HepG2 (cell line): Measurements from ENCODE around the gene EFEMP2. TPM values are rescaled to one million over a fixed set of nuclear protein-coding genes. Genes with fewer than 3 reads are reported as not detected.
A peak's percentile ranks its signal among the peaks of the same experiment; 100 is the strongest.

Experiments used
- FOXA1 ChIP-seq, 2 experiments: fragments of 450-650 bp in 1 of 2; sonication (generic) in 1 of 2; formaldehyde crosslinking in 1 of 2; IDR thresholded peaks; 2 replicates each; pipeline versions ENCODE4 v1.4.0 to v1.6.1; 2016 to 2020; ENCODE audit warnings: missing genetic modification reagents in 1 of 2
- FOXC1 ChIP-seq: sonication (generic); formaldehyde crosslinking; IDR thresholded peaks from 2 replicates; pipeline ENCODE4 v1.8.0; 2022; ENCODE audit warnings: mild to moderate bottlenecking, missing genetic modification reagents, borderline replicate concordance
- HDAC2 ChIP-seq: sonication (generic); formaldehyde crosslinking; IDR thresholded peaks from 2 replicates; pipeline ENCODE4 v1.4.0; 2020; ENCODE audit warnings: missing genetic modification reagents
- HDAC6 ChIP-seq: fragments of 200-600 bp; sonication (generic); IDR thresholded peaks from 2 replicates; pipeline ENCODE4 v1.7.0; 2017; ENCODE audit warnings: mild to moderate bottlenecking, antibody characterized with exemption, low read length, low read depth
- HMG20B ChIP-seq: conservative IDR thresholded peaks from 2 replicates; pipeline ENCODE4 v1.6.1; 2016; ENCODE audit warnings: missing genetic modification reagents, missing compliant biosample characterization
- IRF9 ChIP-seq: sonication (generic); formaldehyde crosslinking; IDR thresholded peaks from 2 replicates; pipeline ENCODE4 v1.8.0; 2022; ENCODE audit warnings: missing genetic modification reagents, mild to moderate bottlenecking, borderline replicate concordance
- KDM4B ChIP-seq: sonication (generic); formaldehyde crosslinking; IDR thresholded peaks from 2 replicates; pipeline ENCODE4 v1.4.0; 2020; ENCODE audit warnings: missing genetic modification reagents
- MAZ ChIP-seq, 2 experiments: sonication (generic) in 1 of 2; formaldehyde crosslinking in 1 of 2; IDR thresholded peaks; 2 replicates each; pipeline versions ENCODE4 v1.5.0 to v1.6.1; 2012 to 2020; ENCODE audit warnings: low read depth in 2 of 2, mild to moderate bottlenecking in 2 of 2, borderline replicate concordance in 1 of 2, improper control_type of control experiment in 1 of 2, low read length in 1 of 2, missing genetic modification reagents in 1 of 2, moderate library complexity in 1 of 2
- MIER3 ChIP-seq: IDR thresholded peaks from 2 replicates; pipeline ENCODE4 v1.6.1; 2016; ENCODE audit warnings: missing compliant biosample characterization, borderline replicate concordance
- MIXL1 ChIP-seq: IDR thresholded peaks from 2 replicates; pipeline ENCODE4 v1.6.1; 2016
- MLX ChIP-seq: IDR thresholded peaks from 2 replicates; pipeline ENCODE4 v1.6.1; 2016
- MTA1 ChIP-seq: sonication (generic); formaldehyde crosslinking; IDR thresholded peaks from 2 replicates; pipeline ENCODE4 v1.4.0; 2020; ENCODE audit warnings: missing genetic modification reagents, mild to moderate bottlenecking, borderline replicate concordance
- REL ChIP-seq: sonication (generic); formaldehyde crosslinking; conservative IDR thresholded peaks from 2 replicates; pipeline ENCODE4 v1.8.0; 2022; ENCODE audit warnings: mild to moderate bottlenecking, missing genetic modification reagents, moderate library complexity
- REPIN1 ChIP-seq: sonication (generic); formaldehyde crosslinking; IDR thresholded peaks from 2 replicates; pipeline ENCODE4 v1.8.0; 2022; ENCODE audit warnings: missing genetic modification reagents, low read depth, mild to moderate bottlenecking, borderline replicate concordance
- SALL2 ChIP-seq: sonication (generic); formaldehyde crosslinking; IDR thresholded peaks from 2 replicates; pipeline ENCODE4 v1.8.1; 2023; ENCODE audit warnings: mild to moderate bottlenecking, missing genetic modification reagents, inconsistent platforms
- STAG1 ChIP-seq: sonication (generic); formaldehyde crosslinking; IDR thresholded peaks from 2 replicates; pipeline ENCODE4 v1.4.0; 2020; ENCODE audit warnings: missing genetic modification reagents
- TEAD3 ChIP-seq: optimal IDR thresholded peaks from 2 replicates; pipeline ENCODE3; 2016; ENCODE audit warnings: borderline replicate concordance
- TERF1 ChIP-seq: sonication (generic); formaldehyde crosslinking; IDR thresholded peaks from 2 replicates; pipeline ENCODE4 v1.8.0; 2022; ENCODE audit warnings: mild to moderate bottlenecking, missing genetic modification reagents, moderate library complexity
- THRA ChIP-seq: sonication (generic); formaldehyde crosslinking; IDR thresholded peaks from 2 replicates; pipeline ENCODE4 v1.4.0; 2020; ENCODE audit warnings: missing genetic modification reagents, borderline replicate concordance
- ZFP91 ChIP-seq: sonication (generic); formaldehyde crosslinking; IDR thresholded peaks from 2 replicates; pipeline ENCODE4 v1.9.0; 2022; ENCODE audit warnings: missing genetic modification reagents, mild to moderate bottlenecking, borderline replicate concordance
- ZMYM3 ChIP-seq: sonication (generic); formaldehyde crosslinking; IDR thresholded peaks from 2 replicates; pipeline ENCODE4 v1.5.1; 2020; ENCODE audit warnings: mild to moderate bottlenecking, missing genetic modification reagents
- ZMYM4 ChIP-seq: sonication (generic); formaldehyde crosslinking; IDR thresholded peaks from 2 replicates; pipeline ENCODE4 v1.8.1; 2023; ENCODE audit warnings: mild to moderate bottlenecking, missing genetic modification reagents
- ZNF17 ChIP-seq: sonication (generic); formaldehyde crosslinking; IDR thresholded peaks from 2 replicates; pipeline ENCODE4 v1.5.0; 2020; ENCODE audit warnings: mild to moderate bottlenecking, missing genetic modification reagents
- ZNF841 ChIP-seq: sonication (generic); formaldehyde crosslinking; IDR thresholded peaks from 2 replicates; pipeline ENCODE4 v1.8.1; 2023; ENCODE audit warnings: missing genetic modification reagents, borderline replicate concordance
- polyA plus RNA-seq, 8 experiments: library from polyadenylated mRNA; depleted of rRNA in 3 of 8; stranded (reverse) in 7 of 8; unstranded in 1 of 8; fragments of >200 nt; fragmentation: Illumina TruSeq in 4 of 8; extraction: Trizol in 4 of 8; gene quantifications; 2 replicates each; pipeline versions ENCODE4 v1.2.1 to v1.2.3, GENCODE V29; 2011 to 2016; ENCODE audit warnings: low read depth in 4 of 8, missing spikeins in 1 of 8, mixed read lengths in 1 of 8; ENCODE audit not compliant: insufficient read depth in 1 of 8
- total RNA-seq, 5 experiments: library from RNA; depleted of rRNA; stranded (reverse); fragments of >200 nt; fragmentation: Illumina TruSeq; extraction: Trizol; gene quantifications; 2 replicates each; pipeline ENCODE4 v1.2.3, GENCODE V29; 2016; ENCODE audit warnings: low read depth in 1 of 5

The EFEMP2 gene
- total and polyA plus RNA-seq, 2 of the 13 experiments (the other 11 are each of a cell fraction or from before 2014, with no cell fraction given) = 7.4 to 29.7 TPM

GRCh38 chr11:65884716-65885092, 12.1 kb upstream of the EFEMP2 start (continued):
- TF ChIP-seq ZNF17 (CRISPR knock-in tag) (no peak), MAZ (IDR thresholded peaks at IDR 0.05; ENCODE audit: borderline replicate concordance, low read depth, low read length) (0 out of 2 replicates have a peak, but pooled peaks have one; percentile 33), MAZ (CRISPR knock-in tag; IDR thresholded peaks at IDR 0.05; ENCODE audit: low read depth) (peak; percentile 76), HDAC6 (no peak), HMG20B (CRISPR knock-in tag) (no peak), TERF1 (CRISPR knock-in tag) (no peak), FOXA1 (IDR thresholded peaks at IDR 0.05) (no peak), FOXA1 (CRISPR knock-in tag; IDR thresholded peaks at IDR 0.05) (peak; percentile 48; the same call in 1 of the 2 replicates), REPIN1 (no peak), ZMYM3 (0 out of 2 replicates have a peak, but pooled peaks have one; percentile 37), TEAD3 (no peak), MIER3 (no peak), MLX (CRISPR knock-in tag) (no peak), HDAC2 (CRISPR knock-in tag) (0 out of 2 replicates have a peak, but pooled peaks have one; percentile 28), FOXC1 (CRISPR knock-in tag) (no peak), MTA1 (CRISPR knock-in tag) (no peak), KDM4B (CRISPR knock-in tag) (peak; percentile 72; the same call in 1 of the 2 replicates), MIXL1 (CRISPR knock-in tag) (peak; percentile 66; the same call in 1 of the 2 replicates), THRA (peak; percentile 56; the same call in 1 of the 2 replicates), REL (no peak), STAG1 (peak; percentile 88), ZMYM4 (CRISPR knock-in tag) (peak; percentile 23; the same call in 1 of the 2 replicates), SALL2 (CRISPR knock-in tag) (peak; percentile 56; the same call in 1 of the 2 replicates), ZFP91 (CRISPR knock-in tag) (peak; percentile 53; the same call in 1 of the 2 replicates), IRF9 (CRISPR knock-in tag) (no peak), ZNF841 (CRISPR knock-in tag) (no peak)
